ENCODE measurements around the gene TSTD1. TPM values are rescaled to one million over a fixed set of nuclear protein-coding genes. Genes with fewer than 3 reads are reported as not detected.

TSTD1 gene
- total and polyA plus RNA-seq, 2 experiments from 2014 or later, result not detected

GRCh38 chr1:161054805-161055204 is 16.0 kb upstream of the TSTD1 start:
- DNase-seq, result no peak
- Histone ChIP-seq H4K20me1 (ENCODE audit: insufficient read depth) (no peaks in the 10 kb centered on the region), H3K27me3 (replicated peaks; ENCODE audit: insufficient read depth) (no peaks in the 10 kb centered on the region), H3K9me3 (ENCODE audit: low read depth) (no peaks in the 10 kb centered on the region), H3K79me2 (ENCODE audit: insufficient read depth) (no peaks in the 10 kb centered on the region), H2AFZ (no peak overlapping the region), H3K9ac (no peak overlapping the region), H3K27ac (no peak overlapping the region), H3K36me3 (ENCODE audit: low read depth) (no peaks in the 10 kb centered on the region), H3K4me1 (ENCODE audit: insufficient read depth) (no peaks in the 10 kb centered on the region), H3K9me2 (ENCODE audit: insufficient read depth) (no peaks in the 10 kb centered on the region), H3K4me3 (no peak overlapping the region), H3K4me2 (ENCODE audit: unreplicated experiment) (no peak overlapping the region), H3F3A (ENCODE audit: insufficient read depth) (no peaks in the 10 kb centered on the region)
- 62% methylated on average over 7 of the region's 7 CpGs for WGBS, 2 experiments (ENCODE audit: low coverage in 1 of 2, low lambda C conversion rate in 2 of 2, missing lambda C conversion rate in 2 of 2)
- TF ChIP-seq EZH2 (IDR thresholded peaks at IDR 0.05; ENCODE audit: insufficient read depth, poor library complexity, severe bottlenecking) (no peak), EZH2phosphoT487 (IDR thresholded peaks at IDR 0.05; ENCODE audit: insufficient read depth, low read depth) (no peak)
- in situ Hi-C loops (cut with MboI), result no loop called here

GRCh38 chr1:161054232-161054631 is 15.5 kb upstream of the TSTD1 start:
- no peak for DNase-seq
- H3K9ac ChIP-seq, result no peak overlapping the region
- H3F3A ChIP-seq (ENCODE audit: insufficient read depth), result no peaks in the 10 kb centered on the region
- no peaks in the 10 kb centered on the region for H3K4me1 ChIP-seq (ENCODE audit: insufficient read depth)
- no peak overlapping the region for H3K4me2 ChIP-seq (ENCODE audit: unreplicated experiment)
- H4K20me1 ChIP-seq (ENCODE audit: insufficient read depth), result no peaks in the 10 kb centered on the region
- WGBS, 2 experiments (ENCODE audit: low coverage in 1 of 2, low lambda C conversion rate in 2 of 2, missing lambda C conversion rate in 2 of 2), result 86 to 91% methylated on average over 4 of the region's 4 CpGs
- no peaks in the 10 kb centered on the region for H3K79me2 ChIP-seq (ENCODE audit: insufficient read depth)
- TF ChIP-seq EZH2phosphoT487 (IDR thresholded peaks at IDR 0.05; ENCODE audit: insufficient read depth, low read depth) (no peak), EZH2 (IDR thresholded peaks at IDR 0.05; ENCODE audit: insufficient read depth, poor library complexity, severe bottlenecking) (no peak)
- no peak overlapping the region for H3K4me3 ChIP-seq
- no peak overlapping the region for H3K27ac ChIP-seq
- H3K9me3 ChIP-seq (ENCODE audit: low read depth), result no peaks in the 10 kb centered on the region
- in situ Hi-C loops (cut with MboI), result no loop called here
- H3K36me3 ChIP-seq (ENCODE audit: low read depth), result no peaks in the 10 kb centered on the region
- H3K27me3 ChIP-seq (replicated peaks; ENCODE audit: insufficient read depth), result no peaks in the 10 kb centered on the region
- H3K9me2 ChIP-seq (ENCODE audit: insufficient read depth), result no peaks in the 10 kb centered on the region
- H2AFZ ChIP-seq, result no peak overlapping the region

DNA sequence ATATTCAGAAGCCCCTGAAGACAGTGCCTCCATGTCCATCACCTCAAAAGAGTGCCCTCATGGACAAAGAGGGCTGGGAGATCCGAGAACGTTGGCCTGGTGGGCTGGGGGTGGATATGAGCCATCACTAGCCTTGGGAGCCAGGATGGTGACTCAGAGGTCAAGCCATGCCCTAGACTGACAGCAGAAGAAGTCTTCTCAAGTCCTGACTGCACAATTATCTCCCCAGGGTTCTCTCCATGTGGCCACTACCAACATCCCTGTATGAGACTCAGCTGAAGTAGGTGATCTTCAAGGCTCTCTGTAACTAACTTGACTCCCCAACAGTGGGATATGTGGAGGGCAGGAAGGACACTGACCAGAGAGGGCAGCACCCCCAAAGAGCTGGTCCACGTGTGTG is 14.1 kb upstream of the TSTD1 start:
- in situ Hi-C loops (cut with MboI), result no loop called here
- TF ChIP-seq EZH2phosphoT487 (IDR thresholded peaks at IDR 0.05; ENCODE audit: insufficient read depth, low read depth) (no peak), EZH2 (IDR thresholded peaks at IDR 0.05; ENCODE audit: insufficient read depth, poor library complexity, severe bottlenecking) (no peak)

DNA sequence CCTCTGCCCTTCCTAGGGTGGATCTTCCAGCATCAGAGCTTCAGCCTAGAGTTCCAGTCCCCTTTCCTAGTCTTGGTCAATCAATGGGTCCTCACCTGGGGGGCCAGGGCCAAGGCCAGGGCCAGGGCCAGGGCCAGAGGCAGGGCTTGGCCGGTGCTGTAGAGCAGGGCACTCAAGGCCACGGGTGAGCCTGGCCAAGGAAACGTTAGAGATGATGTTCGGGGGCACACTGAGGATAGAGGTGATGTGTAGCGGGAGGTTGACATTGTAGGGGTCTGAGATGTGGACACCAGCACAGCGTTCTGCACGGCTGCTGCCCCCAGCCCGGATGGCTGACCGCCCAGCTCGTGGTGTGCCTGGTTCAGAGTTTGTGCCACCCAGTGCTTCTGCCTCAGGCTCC is 12.5 kb upstream of the TSTD1 start:
- DNase-seq, result no peak
- no peaks in the 10 kb centered on the region for H3K36me3 ChIP-seq (ENCODE audit: low read depth)
- H3K9ac ChIP-seq, result no peak overlapping the region
- peaks cover 5% of the 10 kb centered on the region; the same call in 1 of the 2 replicates for H3K4me1 ChIP-seq (ENCODE audit: insufficient read depth)
- 77 to 81% methylated on average over 10 of the region's 10 CpGs for WGBS, 2 experiments (ENCODE audit: low coverage in 1 of 2, low lambda C conversion rate in 2 of 2, missing lambda C conversion rate in 2 of 2)
- no peak overlapping the region for H3K4me2 ChIP-seq (ENCODE audit: unreplicated experiment)
- no peak overlapping the region for H3K27ac ChIP-seq
- no peaks in the 10 kb centered on the region for H3K79me2 ChIP-seq (ENCODE audit: insufficient read depth)
- no peak overlapping the region for H2AFZ ChIP-seq
- no peaks in the 10 kb centered on the region for H3K27me3 ChIP-seq (replicated peaks; ENCODE audit: insufficient read depth)
- H3F3A ChIP-seq (ENCODE audit: insufficient read depth), result 0 out of 2 replicates have a peak, but pooled peaks cover 4% of the 10 kb centered on the region
- no peak overlapping the region for H3K4me3 ChIP-seq
- H4K20me1 ChIP-seq (ENCODE audit: insufficient read depth), result no peaks in the 10 kb centered on the region
- no peaks in the 10 kb centered on the region for H3K9me3 ChIP-seq (ENCODE audit: low read depth)
- in situ Hi-C loops (cut with MboI), result no loop called here
- TF ChIP-seq EZH2 (IDR thresholded peaks at IDR 0.05; ENCODE audit: insufficient read depth, poor library complexity, severe bottlenecking) (no peak), EZH2phosphoT487 (IDR thresholded peaks at IDR 0.05; ENCODE audit: insufficient read depth, low read depth) (no peak)
- H3K9me2 ChIP-seq (ENCODE audit: insufficient read depth), result no peaks in the 10 kb centered on the region

More for the DNA sequence above, 14.1 kb upstream of the TSTD1 start:
- 9 to 31% methylated on average over 3 of the region's 3 CpGs for WGBS, 2 experiments (ENCODE audit: low coverage in 1 of 2, low lambda C conversion rate in 2 of 2, missing lambda C conversion rate in 2 of 2)
- Histone ChIP-seq H2AFZ (no peak overlapping the region), H4K20me1 (ENCODE audit: insufficient read depth) (no peaks in the 10 kb centered on the region), H3K4me2 (ENCODE audit: unreplicated experiment) (no peak overlapping the region), H3K9me3 (ENCODE audit: low read depth) (no peaks in the 10 kb centered on the region), H3K4me1 (ENCODE audit: insufficient read depth) (no peaks in the 10 kb centered on the region), H3K79me2 (ENCODE audit: insufficient read depth) (no peaks in the 10 kb centered on the region), H3K4me3 (no peak overlapping the region), H3F3A (ENCODE audit: insufficient read depth) (no peaks in the 10 kb centered on the region), H3K36me3 (ENCODE audit: low read depth) (no peaks in the 10 kb centered on the region), H3K27me3 (replicated peaks; ENCODE audit: insufficient read depth) (no peaks in the 10 kb centered on the region), H3K9me2 (ENCODE audit: insufficient read depth) (no peaks in the 10 kb centered on the region), H3K9ac (no peak overlapping the region), H3K27ac (no peak overlapping the region)
- peak; percentile 37 for DNase-seq
